Caco-2 (cell line): ENCODE data around the gene COA3. TPM values are rescaled to one million over a fixed set of nuclear protein-coding genes. Genes with fewer than 3 reads are reported as not detected.

Experiments
- BruUV-seq: library from RNA; stranded (reverse); fragments of 400-500 nt; replicated peaks from 2 replicates; lab custom pipeline; 2021; lab: Mats Ljungman, UMichigan
- CTCF ChIA-PET: fragments of 300-600 bp; sonication (Branson Sonifier 250); formaldehyde crosslinking; loops from one replicate; lab custom pipeline; 2022; ENCODE audit warnings: antibody characterized with exemption; lab: Charles Lee
- POLR2A ChIA-PET: fragments of 300-600 bp; sonication (Branson Sonifier 250); formaldehyde crosslinking; loops from one replicate; lab custom pipeline; 2022; ENCODE audit warnings: antibody characterized with exemption; lab: Charles Lee
- DNase-seq, 2 experiments: peaks; one replicate each; pipeline versions ENCODE4 v3.0.0 to v3.0.0-alpha.2; 2020 to 2022
- H3K27me3 ChIP-seq: replicated peaks from 2 replicates; pipeline ENCODE4 v1.6.0; 2011; ENCODE audit warnings: low read length; ENCODE audit not compliant: control insufficient read depth, insufficient read depth
- H3K36me3 ChIP-seq: 2 replicates; pipeline ENCODE4 v1.5.1; 2011; ENCODE audit warnings: low read length; ENCODE audit not compliant: control insufficient read depth, insufficient read depth
- H3K4me1 ChIP-seq: fragments of 250-450 bp; sonication (Bioruptor Pico); 2 replicates; pipeline ENCODE4 v1.5.1; 2020; ENCODE audit warnings: mild to moderate bottlenecking
- H3K4me3 ChIP-seq: 2 replicates; pipeline ENCODE4 v1.5.1; 2011; ENCODE audit warnings: low read depth, mild to moderate bottlenecking, control low read depth, low read length
- H3K9me3 ChIP-seq: fragments of 250-450 bp; sonication (Bioruptor Pico); 2 replicates; pipeline ENCODE4 v1.5.1; 2020; ENCODE audit warnings: mild to moderate bottlenecking, moderate library complexity
- H3K27ac Mint-ChIP-seq: one replicate; pipeline ENCODE4 v1.8.0; 2022; ENCODE audit warnings: mixed read lengths; ENCODE audit not compliant: unreplicated experiment
- H3K27me3 Mint-ChIP-seq: one replicate; pipeline ENCODE4 v1.8.0; 2022; ENCODE audit warnings: mixed read lengths; ENCODE audit not compliant: insufficient read depth, unreplicated experiment
- H3K36me3 Mint-ChIP-seq: one replicate; pipeline ENCODE4 v1.8.0; 2022; ENCODE audit warnings: mild to moderate bottlenecking, mixed read lengths; ENCODE audit not compliant: insufficient read depth, unreplicated experiment
- H3K4me1 Mint-ChIP-seq: one replicate; pipeline ENCODE4 v1.8.0; 2022; ENCODE audit warnings: low read depth, mixed read lengths; ENCODE audit not compliant: unreplicated experiment
- H3K4me3 Mint-ChIP-seq: one replicate; pipeline ENCODE4 v1.8.0; 2022; ENCODE audit warnings: mild to moderate bottlenecking, moderate library complexity, mixed read lengths; ENCODE audit not compliant: unreplicated experiment
- H3K9me3 Mint-ChIP-seq: one replicate; pipeline ENCODE4 v1.8.0; 2022; ENCODE audit warnings: mixed read lengths; ENCODE audit not compliant: unreplicated experiment
- CTCF ChIP-seq, 2 experiments: fragments of 200-600 bp in 1 of 2; IDR thresholded peaks; 1 replicate in 1 of 2; 2 replicates in 1 of 2; pipeline versions ENCODE4 v1.5.1 to v1.8.0; 2011 to 2022; ENCODE audit warnings: antibody characterized with exemption in 1 of 2, control low read depth in 1 of 2, inconsistent platforms in 1 of 2, low read depth in 1 of 2, low read length in 1 of 2, mild to moderate bottlenecking in 1 of 2, moderate library complexity in 1 of 2; ENCODE audit not compliant: insufficient read depth in 1 of 2, severe bottlenecking in 1 of 2, unreplicated experiment in 1 of 2
- intact Hi-C: fragments of 100-400 bp; cut with micrococcal nuclease; formaldehyde crosslinking; loops from one replicate; pipeline ENCODE4 v1.10.0; 2022; ENCODE audit not compliant: unreplicated experiment
- total RNA-seq: library from RNA; stranded (reverse); gene quantifications from 2 replicates; pipeline ENCODE4 v1.2.3, GENCODE V29; 2022

The COA3 gene
- total RNA-seq, 1 experiment from 2014 or later: 63.6 TPM

GRCh38 chr17:42787266-42787665 is 11.2 kb downstream of the COA3 start:
- Mint-ChIP-seq H3K4me3 (no peak overlapping the region), H3K9me3 (peaks cover 10% of the 10 kb centered on the region), H3K27me3 (no peaks in the 10 kb centered on the region), H3K4me1 (peaks cover 10% of the 10 kb centered on the region), H3K36me3 (peaks cover 7% of the 10 kb centered on the region), H3K27ac (no peak overlapping the region)
- peaks cover 13% of the 10 kb centered on the region for H3K4me1 ChIP-seq
- POLR2A ChIA-PET: no interaction called here
- CTCF ChIA-PET: no interaction called here
- intact Hi-C loops: no loop called here
- H3K36me3 ChIP-seq: no peaks in the 10 kb centered on the region; the same call in none of the 2 replicates
- no peaks in the 10 kb centered on the region for H3K27me3 ChIP-seq
- BruUV-seq: no TSS peak
- no peak overlapping the region for H3K4me3 ChIP-seq
- no peak for DNase-seq
- H3K9me3 ChIP-seq: no peaks in the 10 kb centered on the region
- no peak for TF ChIP-seq CTCF (IDR thresholded peaks at IDR 0.05; ENCODE audit: insufficient read depth in 1 of 2, low read depth in 1 of 2, low read length in 1 of 2, severe bottlenecking in 1 of 2, unreplicated experiment in 1 of 2)

DNA sequence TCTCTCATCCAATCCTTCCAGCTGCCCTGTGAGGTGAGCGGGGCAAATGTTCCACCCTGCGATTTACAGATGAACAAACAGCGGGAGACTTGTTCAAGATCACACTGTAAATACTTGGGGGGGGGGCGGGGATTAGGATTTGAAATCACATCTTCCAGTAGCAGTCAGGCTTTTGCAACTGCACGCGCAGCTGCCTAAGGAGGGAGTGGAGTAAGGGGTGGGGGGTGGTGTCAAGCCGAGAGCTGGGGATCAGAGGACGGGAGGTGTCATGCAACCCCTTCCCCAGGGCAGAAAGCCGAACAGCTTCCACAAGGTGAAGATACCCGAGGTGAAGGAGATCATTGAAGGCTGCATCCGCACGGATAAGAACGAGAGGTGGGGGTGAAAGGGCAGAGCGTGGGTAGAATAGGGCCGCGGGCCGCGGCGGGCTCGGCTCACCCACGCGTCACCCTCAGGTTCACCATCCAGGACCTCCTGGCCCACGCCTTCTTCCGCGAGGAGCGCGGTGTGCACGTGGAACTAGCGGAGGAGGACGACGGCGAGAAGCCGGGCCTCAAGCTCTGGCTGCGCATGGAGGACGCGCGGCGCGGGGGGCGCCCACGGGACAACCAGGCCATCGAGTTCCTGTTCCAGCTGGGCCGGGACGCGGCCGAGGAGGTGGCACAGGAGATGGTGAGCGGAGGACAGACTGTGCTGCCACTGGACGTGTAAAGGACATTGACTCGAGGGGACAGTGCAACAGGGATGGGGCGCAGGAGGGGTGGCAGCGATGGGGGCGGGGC is 13.5 kb downstream of the COA3 start:
- DNase-seq: no peak
- Mint-ChIP-seq H3K27ac (no peak overlapping the region), H3K27me3 (no peaks in the 10 kb centered on the region), H3K4me1 (peaks cover 11% of the 10 kb centered on the region), H3K36me3 (peaks cover 18% of the 10 kb centered on the region), H3K4me3 (no peak overlapping the region), H3K9me3 (peaks cover 4% of the 10 kb centered on the region)
- peaks cover 22% of the 10 kb centered on the region for H3K4me1 ChIP-seq
- H3K4me3 ChIP-seq: no peak overlapping the region
- no peaks in the 10 kb centered on the region; the same call in 1 of the 2 replicates for H3K36me3 ChIP-seq
- ChIA-PET CTCF (no interaction called here), POLR2A (no interaction called here)
- intact Hi-C loops: loop anchor here (5.0 kb wide), 1 partner anchor 37 kb away; the partner anchor contains the start of gene BECN1
- TF ChIP-seq CTCF (IDR thresholded peaks at IDR 0.05; ENCODE audit: insufficient read depth in 1 of 2, low read depth in 1 of 2, low read length in 1 of 2, severe bottlenecking in 1 of 2, unreplicated experiment in 1 of 2): no peak
- no peaks in the 10 kb centered on the region for H3K27me3 ChIP-seq
- H3K9me3 ChIP-seq: no peaks in the 10 kb centered on the region
- no TSS peak for BruUV-seq

GRCh38 chr17:42784409-42784808 is 14.1 kb downstream of the COA3 start:
- Histone ChIP-seq H3K4me1 (peaks cover 28% of the 10 kb centered on the region), H3K27me3 (no peaks in the 10 kb centered on the region), H3K36me3 (no peaks in the 10 kb centered on the region; the same call in 1 of the 2 replicates), H3K4me3 (no peak overlapping the region), H3K9me3 (no peaks in the 10 kb centered on the region)
- peaks cover 16% of the 10 kb centered on the region for H3K4me1 Mint-ChIP-seq
- no peak overlapping the region for H3K27ac Mint-ChIP-seq
- no peak for DNase-seq
- no peaks in the 10 kb centered on the region for H3K27me3 Mint-ChIP-seq
- ChIA-PET CTCF (no interaction called here), POLR2A (no interaction called here)
- H3K9me3 Mint-ChIP-seq: no peaks in the 10 kb centered on the region
- H3K4me3 Mint-ChIP-seq: no peak overlapping the region
- intact Hi-C loops: loop anchor here (5.0 kb wide), 1 partner anchor 38 kb away; the partner anchor contains the start of gene BECN1
- no peak for TF ChIP-seq CTCF (IDR thresholded peaks at IDR 0.05; ENCODE audit: insufficient read depth in 1 of 2, low read depth in 1 of 2, low read length in 1 of 2, severe bottlenecking in 1 of 2, unreplicated experiment in 1 of 2)
- no TSS peak for BruUV-seq
- H3K36me3 Mint-ChIP-seq: peaks cover 22% of the 10 kb centered on the region
